OCI-LY7 (cell line): Measurements from ENCODE around the gene APOB.

Source experiments
- EZH2phosphoT487 ChIP-seq: fragments of 200-600 bp; sonication (generic); IDR thresholded peaks from 2 replicates; pipeline ENCODE4 v1.6.1; 2018; ENCODE audit warnings: low read depth, borderline replicate concordance, mild to moderate bottlenecking, mixed run types, antibody characterized with exemption, low read length, moderate library complexity, mixed read lengths
- TF ChIP-seq, protein P1 (sequence below): fragments of 200-600 bp; sonication (generic); conservative IDR thresholded peaks from 2 replicates; pipeline ENCODE4 v1.5.1; 2014; ENCODE audit warnings: mild to moderate bottlenecking, antibody characterized with exemption, low read length, moderate library complexity, mixed read lengths

DNA sequence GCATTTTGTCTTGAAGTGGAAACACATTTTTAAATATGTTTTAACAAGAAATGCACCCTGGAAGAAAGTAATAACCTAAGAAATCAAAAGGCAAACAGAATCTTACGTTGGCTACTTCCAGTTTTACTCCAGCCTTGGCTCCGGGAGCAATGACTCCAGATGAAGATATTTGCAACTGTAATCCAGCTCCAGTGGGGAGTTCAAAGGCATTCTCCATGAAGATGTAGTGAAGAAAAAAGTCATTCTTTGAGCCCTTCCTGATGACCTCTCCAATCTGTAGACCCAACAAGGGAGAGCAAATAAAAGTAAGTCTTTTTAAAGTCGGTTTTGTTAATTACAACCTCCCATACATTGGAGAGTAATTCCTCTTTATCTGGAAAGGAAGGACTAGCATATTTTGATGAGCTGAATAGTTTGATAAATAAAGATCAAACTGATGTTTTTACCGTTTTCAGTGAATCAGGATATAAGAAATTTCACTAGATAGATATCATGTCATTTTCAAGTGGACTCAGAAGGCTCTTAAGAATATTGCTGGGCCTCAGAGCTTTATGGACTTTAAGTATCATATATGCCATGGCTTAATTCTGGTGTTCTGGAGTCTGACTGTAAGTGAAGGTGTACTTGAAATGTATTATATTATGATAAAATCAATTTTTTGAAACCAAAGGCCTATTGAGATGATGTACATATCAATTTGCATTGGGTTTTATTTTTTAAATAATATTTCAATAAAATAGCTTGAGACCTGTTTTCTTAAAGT is 20.3 kb downstream of the APOB start:
- TF ChIP-seq, protein P1, sequence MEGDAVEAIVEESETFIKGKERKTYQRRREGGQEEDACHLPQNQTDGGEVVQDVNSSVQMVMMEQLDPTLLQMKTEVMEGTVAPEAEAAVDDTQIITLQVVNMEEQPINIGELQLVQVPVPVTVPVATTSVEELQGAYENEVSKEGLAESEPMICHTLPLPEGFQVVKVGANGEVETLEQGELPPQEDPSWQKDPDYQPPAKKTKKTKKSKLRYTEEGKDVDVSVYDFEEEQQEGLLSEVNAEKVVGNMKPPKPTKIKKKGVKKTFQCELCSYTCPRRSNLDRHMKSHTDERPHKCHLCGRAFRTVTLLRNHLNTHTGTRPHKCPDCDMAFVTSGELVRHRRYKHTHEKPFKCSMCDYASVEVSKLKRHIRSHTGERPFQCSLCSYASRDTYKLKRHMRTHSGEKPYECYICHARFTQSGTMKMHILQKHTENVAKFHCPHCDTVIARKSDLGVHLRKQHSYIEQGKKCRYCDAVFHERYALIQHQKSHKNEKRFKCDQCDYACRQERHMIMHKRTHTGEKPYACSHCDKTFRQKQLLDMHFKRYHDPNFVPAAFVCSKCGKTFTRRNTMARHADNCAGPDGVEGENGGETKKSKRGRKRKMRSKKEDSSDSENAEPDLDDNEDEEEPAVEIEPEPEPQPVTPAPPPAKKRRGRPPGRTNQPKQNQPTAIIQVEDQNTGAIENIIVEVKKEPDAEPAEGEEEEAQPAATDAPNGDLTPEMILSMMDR: no peak
- TF ChIP-seq EZH2phosphoT487: no peak
